Hepatocyte (in vitro differentiated cells): ENCODE measurements around the gene ADAMTSL4. TPM values are rescaled to one million over a fixed set of nuclear protein-coding genes. Genes with fewer than 3 reads are reported as not detected.

Experiments
- DNase-seq: peaks from one replicate; pipeline ENCODE4 v3.0.0-alpha.2; 2016; ENCODE audit warnings: low spot score
- H2AFZ ChIP-seq: fragments of 200-600 bp; sonication (generic); 2 replicates; pipeline ENCODE4 v1.6.0; 2016; ENCODE audit warnings: antibody characterized with exemption, mild to moderate bottlenecking
- H3K27ac ChIP-seq: fragments of 200-600 bp; sonication (generic); 2 replicates; pipeline ENCODE4 v1.5.1; 2016; ENCODE audit warnings: mild to moderate bottlenecking
- H3K27me3 ChIP-seq: fragments of 200-600 bp; sonication (generic); 2 replicates; pipeline ENCODE4 v1.6.1; 2016
- H3K36me3 ChIP-seq: fragments of 200-600 bp; sonication (generic); replicated peaks from 2 replicates; pipeline ENCODE4 v1.5.1; 2016; ENCODE audit warnings: low read depth; ENCODE audit not compliant: insufficient read depth
- H3K4me1 ChIP-seq: fragments of 200-600 bp; sonication (generic); 2 replicates; pipeline ENCODE4 v1.5.1; 2016; ENCODE audit warnings: mild to moderate bottlenecking, moderate library complexity; ENCODE audit not compliant: insufficient read depth
- H3K4me2 ChIP-seq: fragments of 200-600 bp; sonication (generic); 2 replicates; pipeline ENCODE4 v1.6.0; 2016
- H3K4me3 ChIP-seq: fragments of 200-600 bp; sonication (generic); 2 replicates; pipeline ENCODE4 v1.5.1; 2016; ENCODE audit warnings: mild to moderate bottlenecking
- H3K79me2 ChIP-seq: fragments of 200-600 bp; sonication (generic); 2 replicates; pipeline ENCODE4 v1.6.0; 2017; ENCODE audit warnings: mild to moderate bottlenecking
- H3K9me2 ChIP-seq: fragments of 200-600 bp; sonication (generic); replicated peaks from 2 replicates; pipeline ENCODE4 v1.6.0; 2017; ENCODE audit warnings: mild to moderate bottlenecking; ENCODE audit not compliant: insufficient read depth
- H3K9me3 ChIP-seq: fragments of 200-600 bp; sonication (generic); 2 replicates; pipeline ENCODE4 v1.5.1; 2016; ENCODE audit warnings: low read depth, mild to moderate bottlenecking
- H4K20me1 ChIP-seq: fragments of 200-600 bp; sonication (generic); 2 replicates; pipeline ENCODE4 v1.6.0; 2016; ENCODE audit warnings: mild to moderate bottlenecking; ENCODE audit not compliant: insufficient read depth, poor library complexity, severe bottlenecking
- EZH2 ChIP-seq: fragments of 200-600 bp; sonication (generic); IDR thresholded peaks from 2 replicates; pipeline ENCODE4 v1.6.1; 2016; ENCODE audit warnings: antibody characterized with exemption, mild to moderate bottlenecking, borderline replicate concordance
- EZH2phosphoT487 ChIP-seq: fragments of 200-600 bp; sonication (generic); IDR thresholded peaks from one replicate; pipeline ENCODE4 v1.6.1; 2018; ENCODE audit warnings: antibody characterized with exemption, mild to moderate bottlenecking, low read depth, moderate library complexity; ENCODE audit not compliant: unreplicated experiment, severe bottlenecking
- WGBS: methylation state at CpG from one replicate; pipeline ENCODE4 v1.1.6; 2016; ENCODE audit warnings: low lambda C conversion rate; ENCODE audit errors: missing lambda C conversion rate; 5-methylcytosine and 5-hydroxymethylcytosine counted together
- polyA plus RNA-seq: library from polyadenylated mRNA; unstranded; fragments of >200 nt; fragmentation: Nextera tagmentation; extraction: Ambion mirVana; gene quantifications from 2 replicates; pipeline ENCODE4 v1.2.1, GENCODE V29; 2016
- total RNA-seq: library from RNA; depleted of rRNA; stranded (reverse); fragments of >200 nt; gene quantifications from 2 replicates; pipeline ENCODE4 v1.2.3, GENCODE V29; 2014
- TF ChIP-seq, protein P1 (sequence below): fragments of 200-600 bp; sonication (generic); IDR thresholded peaks from 2 replicates; pipeline ENCODE4 v1.5.1; 2016; ENCODE audit warnings: antibody characterized with exemption, mild to moderate bottlenecking; ENCODE audit not compliant: poor library complexity

ADAMTSL4 gene
- total and polyA plus RNA-seq, 2 experiments from 2014 or later = 8.1 to 19.7 TPM

DNA sequence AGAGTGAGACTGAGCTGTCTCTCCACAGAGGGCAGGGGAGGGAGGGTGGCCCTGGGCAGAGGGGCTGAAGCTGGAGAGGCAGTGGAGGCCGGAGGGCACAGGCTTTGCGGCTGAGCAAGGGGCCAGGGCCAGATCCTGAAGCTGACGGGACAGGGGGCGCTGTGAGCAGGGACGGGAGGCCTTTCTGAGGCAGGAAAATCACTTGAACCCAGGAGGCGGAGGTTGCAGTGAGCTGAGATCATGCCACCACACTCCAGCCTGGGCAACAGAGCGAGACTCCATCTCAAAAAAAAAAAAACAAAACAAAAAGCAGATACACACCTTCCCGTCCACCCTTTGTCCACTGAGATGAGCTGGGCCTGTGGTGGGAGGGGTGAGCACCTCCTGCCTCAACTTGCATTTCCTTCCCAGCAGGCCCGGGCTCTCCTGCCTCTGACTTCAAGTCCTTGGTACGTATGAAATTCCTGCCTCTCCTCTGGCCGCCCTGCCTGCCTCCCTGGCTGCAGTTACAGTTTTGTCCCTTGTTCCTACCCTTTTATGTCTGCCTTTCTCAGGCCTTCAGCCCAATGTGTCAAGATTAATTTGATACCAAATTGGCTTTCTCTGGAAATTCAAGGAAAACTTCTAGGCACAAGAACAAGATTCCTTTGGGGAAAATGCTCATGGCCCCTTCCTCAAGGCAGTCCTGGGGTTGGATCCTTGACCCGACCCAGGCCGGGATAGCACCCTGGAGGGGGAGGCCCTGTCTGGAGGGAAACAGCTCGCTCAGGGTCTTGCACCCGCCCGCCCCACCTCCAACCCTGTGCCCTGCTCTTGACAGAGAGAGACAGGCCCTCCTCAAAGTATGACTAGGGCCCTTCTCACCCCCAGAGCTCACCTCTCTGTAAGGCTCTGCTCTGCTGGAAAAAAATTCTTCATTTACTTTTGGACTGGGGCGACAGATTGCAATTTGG is 11.2 kb upstream of the ADAMTSL4 start:
- Histone ChIP-seq H3K9me3 (no peaks in the 10 kb centered on the region), H4K20me1 (no peaks in the 10 kb centered on the region), H3K9me2 (no peaks in the 10 kb centered on the region), H3K4me2 (no peak overlapping the region), H2AFZ (no peak overlapping the region), H3K27ac (no peak overlapping the region), H3K36me3 (no peaks in the 10 kb centered on the region), H3K27me3 (no peaks in the 10 kb centered on the region), H3K4me1 (peaks cover 2% of the 10 kb centered on the region), H3K4me3 (no peak overlapping the region), H3K79me2 (no peaks in the 10 kb centered on the region)
- TF ChIP-seq EZH2phosphoT487 (no peak), EZH2 (no peak)
- TF ChIP-seq, protein P1, sequence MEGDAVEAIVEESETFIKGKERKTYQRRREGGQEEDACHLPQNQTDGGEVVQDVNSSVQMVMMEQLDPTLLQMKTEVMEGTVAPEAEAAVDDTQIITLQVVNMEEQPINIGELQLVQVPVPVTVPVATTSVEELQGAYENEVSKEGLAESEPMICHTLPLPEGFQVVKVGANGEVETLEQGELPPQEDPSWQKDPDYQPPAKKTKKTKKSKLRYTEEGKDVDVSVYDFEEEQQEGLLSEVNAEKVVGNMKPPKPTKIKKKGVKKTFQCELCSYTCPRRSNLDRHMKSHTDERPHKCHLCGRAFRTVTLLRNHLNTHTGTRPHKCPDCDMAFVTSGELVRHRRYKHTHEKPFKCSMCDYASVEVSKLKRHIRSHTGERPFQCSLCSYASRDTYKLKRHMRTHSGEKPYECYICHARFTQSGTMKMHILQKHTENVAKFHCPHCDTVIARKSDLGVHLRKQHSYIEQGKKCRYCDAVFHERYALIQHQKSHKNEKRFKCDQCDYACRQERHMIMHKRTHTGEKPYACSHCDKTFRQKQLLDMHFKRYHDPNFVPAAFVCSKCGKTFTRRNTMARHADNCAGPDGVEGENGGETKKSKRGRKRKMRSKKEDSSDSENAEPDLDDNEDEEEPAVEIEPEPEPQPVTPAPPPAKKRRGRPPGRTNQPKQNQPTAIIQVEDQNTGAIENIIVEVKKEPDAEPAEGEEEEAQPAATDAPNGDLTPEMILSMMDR = no peak
- peak; percentile 30 for DNase-seq
- 77% methylated on average over 17 of the region's 17 CpGs for WGBS

DNA sequence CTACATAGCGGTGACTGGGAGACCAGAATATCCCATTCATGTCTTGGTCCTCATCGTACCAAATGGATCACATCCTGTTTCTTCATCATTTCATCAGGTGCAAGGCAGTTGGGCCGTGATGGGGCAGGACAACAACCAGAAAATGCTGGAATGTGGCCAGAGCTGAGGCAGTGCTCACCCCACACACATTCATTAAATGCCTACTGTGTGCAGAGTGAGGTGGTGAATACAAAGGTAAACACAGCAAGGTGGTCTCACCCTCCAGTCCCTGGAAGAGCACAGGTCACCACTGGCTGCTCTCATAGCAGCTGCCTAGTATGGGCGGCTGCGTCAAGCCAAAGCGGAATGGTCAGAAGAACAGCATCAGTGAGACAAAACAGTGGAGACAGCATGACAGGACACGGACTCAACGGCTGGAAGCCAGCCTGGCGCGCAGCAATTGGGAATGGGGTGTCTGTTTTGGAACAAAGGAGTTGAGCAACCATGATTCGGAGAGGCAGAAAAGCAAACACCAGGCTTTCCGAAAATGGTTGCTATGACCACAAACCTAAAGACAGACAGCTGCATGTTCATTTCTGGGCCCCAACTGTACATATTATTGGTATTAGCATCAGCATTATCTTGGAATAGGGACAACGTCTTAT is 5.6 kb upstream of the ADAMTSL4 start:
- H3K4me2 ChIP-seq = no peak overlapping the region
- H3K4me3 ChIP-seq = no peak overlapping the region
- peak; percentile 10 for DNase-seq
- no peaks in the 10 kb centered on the region for H3K36me3 ChIP-seq
- H3K9me2 ChIP-seq = no peaks in the 10 kb centered on the region
- H3K9me3 ChIP-seq = no peaks in the 10 kb centered on the region
- no peaks in the 10 kb centered on the region for H4K20me1 ChIP-seq
- peaks cover 6% of the 10 kb centered on the region for H3K4me1 ChIP-seq
- H3K79me2 ChIP-seq = no peaks in the 10 kb centered on the region
- H3K27ac ChIP-seq = no peak overlapping the region
- no peak for TF ChIP-seq EZH2phosphoT487
- TF ChIP-seq EZH2 = no peak
- TF ChIP-seq, protein P1 = no peak
- WGBS = 77% methylated on average over 13 of the region's 13 CpGs
- no peaks in the 10 kb centered on the region for H3K27me3 ChIP-seq
- no peak overlapping the region for H2AFZ ChIP-seq

DNA sequence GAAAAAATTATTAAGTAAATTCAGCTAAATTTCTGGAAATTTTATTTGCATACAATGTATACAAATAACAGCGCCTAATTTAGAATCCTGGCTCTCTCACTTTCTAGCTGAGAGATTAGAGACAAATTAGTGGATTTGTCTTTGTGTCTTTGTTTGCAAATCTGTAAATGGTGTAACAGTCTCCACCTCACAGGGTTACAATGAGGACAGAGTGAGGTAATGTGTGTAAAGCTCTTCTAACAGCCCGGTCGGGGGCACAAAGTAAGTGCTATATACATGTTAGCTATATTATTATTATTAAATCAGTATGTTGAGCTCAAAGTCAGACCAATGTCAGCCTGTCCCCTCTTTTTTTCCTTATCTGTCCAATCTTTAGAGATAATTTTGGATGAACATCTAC is 5.0 kb upstream of the ADAMTSL4 start:
- Histone ChIP-seq H3K79me2 (no peaks in the 10 kb centered on the region), H3K36me3 (no peaks in the 10 kb centered on the region), H4K20me1 (no peaks in the 10 kb centered on the region), H3K27ac (no peak overlapping the region), H3K4me1 (peaks cover 6% of the 10 kb centered on the region), H3K9me3 (no peaks in the 10 kb centered on the region), H3K27me3 (no peaks in the 10 kb centered on the region), H3K4me3 (no peak overlapping the region), H3K4me2 (no peak overlapping the region), H2AFZ (no peak overlapping the region), H3K9me2 (no peaks in the 10 kb centered on the region)
- TF ChIP-seq EZH2 (no peak), EZH2phosphoT487 (no peak)
- TF ChIP-seq, protein P1 = no peak
- peak; percentile 17 for DNase-seq
- 49% methylated on average over 3 of the region's 3 CpGs for WGBS
